NCI-H128 (cell line): ENCODE measurements around the gene RND3.

ENCODE experiments used
- DNase-seq: peaks from one replicate; lab custom pipeline; 2025; ENCODE audit not compliant: unreplicated experiment; lab: John Stamatoyannopoulos, UW

RND3 gene, protein sequence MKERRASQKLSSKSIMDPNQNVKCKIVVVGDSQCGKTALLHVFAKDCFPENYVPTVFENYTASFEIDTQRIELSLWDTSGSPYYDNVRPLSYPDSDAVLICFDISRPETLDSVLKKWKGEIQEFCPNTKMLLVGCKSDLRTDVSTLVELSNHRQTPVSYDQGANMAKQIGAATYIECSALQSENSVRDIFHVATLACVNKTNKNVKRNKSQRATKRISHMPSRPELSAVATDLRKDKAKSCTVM

GRCh38 chr2:150487537-150488429 is at the start of gene RND3:
Gene RND3 (minus strand): TSS chr2:150487667. CDS start chr2:150487417, 250 bp downstream.
- peak; percentile 93 for DNase-seq

DNA sequence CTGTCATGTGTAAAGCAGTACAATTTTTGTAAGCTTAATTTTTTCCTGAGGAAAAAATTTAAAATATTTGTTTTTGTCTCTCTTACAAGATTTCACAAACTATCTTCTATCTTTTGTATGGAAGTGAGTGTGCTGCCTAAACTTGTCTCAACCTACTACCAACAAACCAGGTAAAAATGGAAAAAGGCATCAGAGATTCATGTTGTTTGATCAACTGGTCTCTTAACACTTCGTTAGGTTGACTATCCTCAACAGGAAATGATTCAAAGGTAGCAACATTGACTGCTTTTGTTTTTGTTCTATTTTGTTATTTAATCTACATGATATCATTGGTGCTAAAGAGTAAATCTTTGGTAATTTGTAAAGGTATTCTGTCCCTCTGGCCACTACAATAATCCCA is 47.7 kb upstream of the RND3 start:
- DNase-seq = no peak

DNA sequence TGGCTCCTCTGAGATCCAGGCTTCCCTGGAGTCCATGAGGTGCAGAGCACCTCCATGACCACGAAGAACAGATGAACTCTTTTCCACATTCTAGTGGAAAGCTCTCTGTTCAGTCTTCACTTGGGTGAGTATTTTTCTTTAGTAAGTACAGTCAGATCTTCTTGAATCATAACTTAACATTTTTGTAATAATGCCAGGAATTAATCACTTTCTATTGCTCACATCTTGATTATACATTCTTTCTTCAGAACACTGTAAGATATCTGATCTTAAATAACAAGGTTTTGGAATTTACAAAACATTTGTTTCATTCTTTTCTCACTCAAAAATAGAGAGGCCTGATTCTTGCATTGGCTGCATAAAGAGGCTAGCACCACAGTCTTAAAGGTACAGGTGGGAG is 45.4 kb upstream of the RND3 start:
- no peak for DNase-seq

DNA sequence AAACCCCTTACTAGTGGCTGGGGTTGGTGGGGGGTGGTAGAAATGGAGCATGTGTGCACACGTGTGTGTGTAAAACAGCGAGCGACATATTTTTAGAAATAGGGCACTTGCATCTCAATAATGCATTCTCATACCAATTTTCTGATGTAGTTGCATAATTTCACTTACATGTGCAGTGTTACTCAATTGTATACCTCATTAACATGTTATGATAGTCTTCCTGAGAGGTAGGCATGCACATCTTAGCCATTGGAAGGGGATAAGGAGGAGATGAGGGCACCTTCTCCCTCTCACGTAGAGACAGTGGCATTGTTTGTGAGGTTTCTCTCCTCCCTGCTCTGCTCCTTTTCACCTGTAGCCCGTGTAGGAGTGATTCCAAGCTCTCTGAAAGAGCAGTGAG is 44.6 kb upstream of the RND3 start:
- no peak for DNase-seq

GRCh38 chr2:150531591-150531990 is 44.1 kb upstream of the RND3 start:
- DNase-seq = no peak

GRCh38 chr2:150530168-150530567 is 42.7 kb upstream of the RND3 start:
- DNase-seq = no peak

GRCh38 chr2:150528861-150529801 is 41.7 kb upstream of the RND3 start:
- DNase-seq = no peak

DNA sequence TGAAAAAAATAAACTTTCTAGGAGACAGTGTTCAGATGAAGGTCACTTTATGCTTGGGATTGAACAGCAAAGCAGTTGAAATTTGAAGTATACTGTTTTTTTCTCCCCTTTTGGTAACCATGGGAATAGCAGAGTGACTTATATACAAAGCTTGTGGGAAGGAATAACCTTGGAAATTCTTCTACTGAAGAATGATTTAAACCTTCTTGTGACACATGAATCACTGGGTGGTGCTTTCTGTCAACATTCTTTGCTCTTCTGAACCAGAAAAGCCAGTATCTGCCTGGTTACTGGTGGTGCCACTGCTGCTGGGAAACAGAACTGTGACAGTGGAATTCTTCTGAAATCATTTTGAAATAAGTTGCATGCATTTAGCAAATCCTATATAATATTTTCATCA is 39.4 kb upstream of the RND3 start:
- no peak for DNase-seq

DNA sequence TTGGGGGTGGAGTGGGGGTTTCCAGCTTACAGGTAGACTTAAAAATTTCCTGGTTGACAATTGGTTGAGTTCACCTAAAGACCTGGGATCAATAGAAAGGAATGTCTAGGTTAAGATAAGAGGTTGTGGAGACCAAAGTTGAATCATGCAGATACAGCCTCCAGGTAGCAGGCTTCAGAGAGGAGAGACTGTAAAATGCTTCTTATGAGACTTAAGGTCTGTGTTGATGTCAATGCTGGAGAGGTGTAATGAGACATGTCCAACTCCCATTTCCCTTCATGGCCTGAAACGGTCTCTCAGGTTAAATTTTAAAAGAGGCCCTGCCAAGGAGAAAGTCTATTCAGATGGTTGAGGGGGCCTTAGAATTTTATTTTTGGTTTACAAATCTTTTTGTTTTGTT is 38.5 kb upstream of the RND3 start:
- DNase-seq = no peak

- no peak for DNase-seq
Measured at GRCh38 chr2:150522269-150522668, 34.8 kb upstream of the RND3 start.

DNA sequence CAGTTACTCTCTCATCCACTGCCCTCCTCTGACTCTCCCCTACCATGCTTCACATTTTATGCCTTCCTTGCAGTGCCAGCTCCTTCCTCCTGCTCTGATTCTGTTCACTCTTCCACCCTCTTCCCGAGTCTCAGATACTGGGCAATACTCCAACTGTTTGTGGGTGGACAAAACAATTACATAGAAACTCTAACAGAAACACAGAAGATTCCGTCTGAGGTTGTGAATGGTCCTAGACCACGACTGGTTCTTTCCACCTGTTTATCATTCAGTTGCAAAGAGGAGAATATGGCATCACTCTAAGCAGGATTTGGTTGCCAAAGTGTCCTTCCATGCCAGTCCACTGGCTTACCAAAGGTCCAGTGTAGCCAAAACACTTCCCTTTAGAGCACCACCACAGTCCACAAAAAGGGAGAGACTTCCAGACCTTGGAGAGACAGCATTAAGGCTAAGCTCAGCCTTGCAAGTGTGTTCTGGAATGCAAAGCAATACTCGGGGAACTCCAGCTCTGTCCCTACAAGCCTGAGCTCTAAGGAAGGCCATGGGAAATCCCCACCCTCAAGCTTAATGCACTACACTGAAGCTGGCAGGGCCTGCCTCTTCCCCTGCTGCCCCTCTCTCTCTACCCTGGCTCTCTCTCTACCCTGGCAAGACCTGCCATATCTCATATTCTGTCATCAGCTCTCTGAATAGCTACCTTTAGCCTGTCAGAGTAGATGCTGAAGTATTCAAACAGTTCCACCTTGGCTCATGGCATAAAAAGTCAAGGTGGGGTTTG is 33.6 kb upstream of the RND3 start:
- no peak for DNase-seq

GRCh38 chr2:150520033-150520432 is 32.6 kb upstream of the RND3 start:
- no peak for DNase-seq

- DNase-seq = no peak
Measured at GRCh38 chr2:150517951-150518680, 30.6 kb upstream of the RND3 start.

DNA sequence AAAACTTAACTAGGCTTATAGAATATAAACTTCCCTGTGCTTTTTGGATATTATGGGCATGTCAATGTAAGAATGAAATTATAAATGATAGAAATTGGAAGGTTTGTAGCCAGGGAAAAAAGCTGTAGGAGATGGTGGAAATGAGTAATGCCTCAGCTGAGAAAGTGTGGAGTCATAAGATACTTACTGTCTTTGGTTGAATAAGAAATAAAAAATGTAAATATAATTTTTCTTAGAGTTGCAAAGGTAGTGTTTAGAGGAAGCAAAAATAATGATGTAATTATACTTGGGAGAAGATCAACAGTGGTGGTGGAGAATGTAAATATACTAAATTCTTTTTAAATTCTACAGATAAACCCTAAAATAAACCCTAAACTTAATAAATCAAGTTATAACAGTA is 26.2 kb upstream of the RND3 start:
- DNase-seq = no peak

GRCh38 chr2:150508497-150509137 is 21.1 kb upstream of the RND3 start:
- no peak for DNase-seq

DNA sequence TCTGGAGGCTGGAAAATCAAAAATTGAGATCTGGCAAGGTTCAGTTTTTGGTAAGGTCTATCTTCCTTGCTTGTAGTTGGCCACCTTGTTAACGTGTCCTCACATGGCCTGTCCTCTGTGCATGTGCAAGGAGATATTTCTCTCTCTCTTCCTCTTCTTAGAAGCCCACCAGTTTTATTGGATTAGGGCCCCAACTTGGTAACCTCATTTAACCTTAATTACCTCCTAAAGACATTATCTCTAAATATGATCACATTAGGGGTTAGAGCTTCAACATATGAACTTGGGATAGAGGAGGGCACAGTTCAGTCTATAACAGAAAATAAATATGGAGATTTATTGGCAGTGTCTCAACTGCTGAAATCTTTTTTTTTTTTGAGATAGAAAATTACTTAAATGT is 19.6 kb upstream of the RND3 start:
- DNase-seq = no peak

- no peak for DNase-seq
Measured at GRCh38 chr2:150505178-150505577, 17.7 kb upstream of the RND3 start.

GRCh38 chr2:150495993-150496627 is 8.6 kb upstream of the RND3 start:
- DNase-seq = no peak

DNA sequence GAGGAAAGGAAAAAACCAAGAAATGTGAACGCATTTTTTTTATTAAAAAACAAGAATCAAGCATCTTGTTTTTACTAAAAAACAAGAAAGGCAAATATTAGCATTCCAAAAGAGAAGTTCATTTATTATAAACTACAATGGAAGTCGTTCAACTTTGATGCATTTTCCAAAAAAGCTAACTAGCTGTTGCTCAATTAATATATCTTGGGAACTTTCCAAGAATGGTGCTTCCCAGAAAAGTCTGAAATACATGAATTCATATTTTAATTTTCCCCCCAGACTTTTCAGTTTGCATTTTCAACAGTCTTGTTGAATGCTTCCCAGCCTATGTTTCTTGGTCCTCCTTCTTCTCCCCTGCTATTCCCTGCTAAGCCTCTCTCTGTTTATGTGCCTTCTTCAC is 7.5 kb upstream of the RND3 start:
- no peak for DNase-seq
